Psoas muscle (tissue), 8 donors: ENCODE data around the gene HS6ST3. TPM values are rescaled to one million over a fixed set of nuclear protein-coding genes. Genes with fewer than 3 reads are reported as not detected.
A peak's percentile ranks its signal among the peaks of the same experiment; 100 is the strongest.

Experiments used
- ATAC-seq, 4 donors: fragments of 200-7000 bp; cut with Tn5 transposase; one replicate each; pipeline ENCODE4 v1.9.1; 2020; ENCODE audit warnings: moderate library complexity in 3 of 4, mild to moderate bottlenecking in 2 of 4
- DNase-seq, 2 donors: peaks; one replicate each; pipeline ENCODE4 v3.0.0-alpha.2; 2020
- H3K27ac ChIP-seq: fragments of 200-600 bp; one replicate; pipeline ENCODE4 v1.8.0; 2022
- H3K27me3 ChIP-seq, 3 donors: fragments of 200-600 bp in 1 of 3; one replicate each; pipeline versions ENCODE4 v1.6.1 to v1.8.0; 2013 to 2022; ENCODE audit warnings: low read length in 2 of 3, mild to moderate bottlenecking in 2 of 3, moderate library complexity in 1 of 3; ENCODE audit not compliant: insufficient read depth in 3 of 3
- H3K36me3 ChIP-seq, 2 donors: fragments of 200-600 bp in 1 of 2; one replicate each; pipeline versions ENCODE4 v1.6.1 to v1.8.0; 2013 to 2022; ENCODE audit warnings: low read depth in 1 of 2, mild to moderate bottlenecking in 1 of 2, moderate library complexity in 1 of 2; ENCODE audit not compliant: insufficient read depth in 1 of 2
- H3K4me1 ChIP-seq: fragments of 200-600 bp; one replicate; pipeline ENCODE4 v1.8.0; 2022
- H3K4me3 ChIP-seq: fragments of 200-600 bp; one replicate; pipeline ENCODE4 v1.8.0; 2022; ENCODE audit warnings: mild to moderate bottlenecking
- H3K9me3 ChIP-seq: fragments of 200-600 bp; one replicate; pipeline ENCODE4 v1.8.0; 2022
- CTCF ChIP-seq: fragments of 200-600 bp; IDR thresholded peaks from one replicate; pipeline ENCODE4 v1.8.0; 2022; ENCODE audit warnings: antibody characterized with exemption
- WGBS, 3 donors: extraction: QIAGEN DNeasy Blood & Tissue Kit; methylation state at CpG; one replicate each; pipeline versions ENCODE4 v1.1.6 to v1.1.7; 2013; 5-methylcytosine and 5-hydroxymethylcytosine counted together
- intact Hi-C, 2 donors: fragments of 100-400 bp; cut with DNase I; formaldehyde crosslinking; loops; one replicate each; pipeline versions ENCODE4 v1.11.0 to v1.14.2; 2022
- polyA plus RNA-seq, 3 donors: library from polyadenylated mRNA; stranded (reverse); fragments of 200-250 nt; gene quantifications; one replicate each; pipeline ENCODE4 v1.2.3, GENCODE V29; 2013
- total RNA-seq, 4 donors: library from RNA; stranded (reverse); fragmentation: NEBNext Ultra II Directional in 2 of 4; extraction: Animal tissue kit (Norgen Biotek cat#: 25700) in 2 of 4; gene quantifications; one replicate each; pipeline versions ENCODE4 v1.2.1 to v1.2.4, GENCODE V29; 2021 to 2023
- donor health status: healthy with polysubstance abuse.
- donor health status: DM: no; HTN: no; CAD: no; lungs with moderate emphysema.
- donor health status: Bipolar disorder and iron deficiency.
- donor health status: healthy.
- donor health status: DM: yes; HTN: yes; CAD: no.
- donor health status: DM: no; HTN: no; CAD: no.
- donor health status: DM: no; HTN: no; CAD: no.
- donor health status: DM: yes; HTN: yes; CAD: no.

The HS6ST3 gene
- total and polyA plus RNA-seq, 7 donors, result 0.01 to 0.58 (median 0.10) TPM

GRCh38 chr13:96086736-96087135 is 3.2 kb upstream of the HS6ST3 start:
- 93 to 100% (median 95%) methylated on average over 1 of the region's 1 CpG for WGBS, 3 donors
- Histone ChIP-seq H3K9me3 (no peaks in the 10 kb centered on the region), H3K4me3 (no peak overlapping the region), H3K27ac (no peak overlapping the region), H3K4me1 (no peaks in the 10 kb centered on the region), H3K27me3 (peaks cover 6 to 59% (median 6%) of the 10 kb centered on the region in 3 donors), H3K36me3 (peaks cover 0 to 2% of the 10 kb centered on the region in 2 donors)
- ATAC-seq, result no peak
- no peak for TF ChIP-seq CTCF
- intact Hi-C loops, result no loop called here
- DNase-seq, result no peak

- intact Hi-C loops, result no loop called here
- no peak overlapping the region for H3K27ac ChIP-seq
- no peak for DNase-seq
- no peaks in the 10 kb centered on the region for H3K9me3 ChIP-seq
- peaks cover 0 to 2% of the 10 kb centered on the region in 2 donors for H3K36me3 ChIP-seq
- no peaks in the 10 kb centered on the region for H3K4me1 ChIP-seq
- no peak overlapping the region for H3K4me3 ChIP-seq
- 64 to 68% (median 65%) methylated on average over 4 of the region's 4 CpGs for WGBS, 3 donors
- TF ChIP-seq CTCF, result no peak
- H3K27me3 ChIP-seq, result peaks cover 6 to 83% (median 8%) of the 10 kb centered on the region in 3 donors
- ATAC-seq, result no peak
Observed at GRCh38 chr13:96089139-96089538, 768 bp upstream of the HS6ST3 start.

GRCh38 chr13:96090240-96091101 is 564 bp downstream of the HS6ST3 start:
- no peak overlapping the region for H3K27ac ChIP-seq
- DNase-seq (peak; percentile 10 to 35), ATAC-seq (peak in 2 of 4 donors; percentile 17 to 22)
- peak overlapping the region; percentile 61 for H3K4me3 ChIP-seq
- intact Hi-C loops, result no loop called here
- H3K27me3 ChIP-seq, result peaks cover 6 to 82% (median 8%) of the 10 kb centered on the region in 3 donors
- no peak for TF ChIP-seq CTCF
- H3K36me3 ChIP-seq, result peaks cover 0 to 2% of the 10 kb centered on the region in 2 donors
- no peaks in the 10 kb centered on the region for H3K9me3 ChIP-seq
- H3K4me1 ChIP-seq, result no peaks in the 10 kb centered on the region
- WGBS, 3 donors, result 0% methylated on average over 39 to 133 of the region's 133 CpGs

- 1 to 3% (median 2%) methylated on average over 54 to 57 of the region's 57 CpGs for WGBS, 3 donors
- DNase-seq (peak in 1 of 2 donors; percentile 13), ATAC-seq (no peak)
- no peaks in the 10 kb centered on the region for H3K9me3 ChIP-seq
- H3K27me3 ChIP-seq, result peaks cover 0 to 76% (median 8%) of the 10 kb centered on the region in 3 donors
- TF ChIP-seq CTCF, result no peak
- no peaks in the 10 kb centered on the region for H3K36me3 ChIP-seq
- no peak overlapping the region for H3K27ac ChIP-seq
- intact Hi-C loops, result no loop called here
- H3K4me3 ChIP-seq, result peak overlapping the region; percentile 61
- H3K4me1 ChIP-seq, result no peaks in the 10 kb centered on the region
Observed at GRCh38 chr13:96091164-96092117, 1.5 kb downstream of the HS6ST3 start.
